Measurements from ENCODE around the gene RNU5B-1.
A peak's percentile ranks its signal among the peaks of the same experiment; 100 is the strongest.

The RNU5B-1 gene

DNA sequence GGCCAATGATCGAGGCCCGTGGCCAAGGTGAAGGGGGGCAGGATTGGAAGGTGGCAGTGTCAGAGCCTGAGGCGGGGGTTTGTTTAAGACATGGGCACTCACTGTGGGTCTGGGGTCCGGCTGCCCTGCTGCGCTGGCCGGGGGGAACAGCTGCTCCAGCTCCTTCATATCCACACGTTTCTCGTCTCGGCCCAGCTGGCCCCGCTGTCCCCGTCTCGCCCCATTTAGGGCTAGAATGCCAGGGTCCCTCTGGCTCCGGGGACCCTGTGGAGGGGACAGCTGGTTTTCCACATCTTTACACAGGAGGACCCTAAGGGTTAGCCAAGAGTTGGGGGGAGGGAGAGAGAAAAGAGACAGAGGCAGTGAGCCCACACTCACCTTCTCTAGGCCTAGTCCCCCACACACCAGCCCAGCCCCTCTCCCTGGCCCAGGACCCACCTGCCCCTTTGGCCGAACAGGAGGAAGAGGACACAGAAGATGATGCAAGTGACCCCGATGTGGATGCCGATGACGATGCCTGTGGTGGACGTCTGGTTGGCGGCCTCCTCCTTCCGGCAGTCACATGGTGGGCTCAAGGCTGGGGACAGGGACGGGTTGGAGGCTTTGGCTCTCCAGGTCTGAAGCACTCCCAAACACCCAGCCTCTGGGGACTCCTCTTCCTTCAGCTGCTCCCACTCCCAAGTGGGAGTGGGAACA, 25.0 kb downstream of the RNU5B-1 start:
- DNase-seq: no peak

DNA sequence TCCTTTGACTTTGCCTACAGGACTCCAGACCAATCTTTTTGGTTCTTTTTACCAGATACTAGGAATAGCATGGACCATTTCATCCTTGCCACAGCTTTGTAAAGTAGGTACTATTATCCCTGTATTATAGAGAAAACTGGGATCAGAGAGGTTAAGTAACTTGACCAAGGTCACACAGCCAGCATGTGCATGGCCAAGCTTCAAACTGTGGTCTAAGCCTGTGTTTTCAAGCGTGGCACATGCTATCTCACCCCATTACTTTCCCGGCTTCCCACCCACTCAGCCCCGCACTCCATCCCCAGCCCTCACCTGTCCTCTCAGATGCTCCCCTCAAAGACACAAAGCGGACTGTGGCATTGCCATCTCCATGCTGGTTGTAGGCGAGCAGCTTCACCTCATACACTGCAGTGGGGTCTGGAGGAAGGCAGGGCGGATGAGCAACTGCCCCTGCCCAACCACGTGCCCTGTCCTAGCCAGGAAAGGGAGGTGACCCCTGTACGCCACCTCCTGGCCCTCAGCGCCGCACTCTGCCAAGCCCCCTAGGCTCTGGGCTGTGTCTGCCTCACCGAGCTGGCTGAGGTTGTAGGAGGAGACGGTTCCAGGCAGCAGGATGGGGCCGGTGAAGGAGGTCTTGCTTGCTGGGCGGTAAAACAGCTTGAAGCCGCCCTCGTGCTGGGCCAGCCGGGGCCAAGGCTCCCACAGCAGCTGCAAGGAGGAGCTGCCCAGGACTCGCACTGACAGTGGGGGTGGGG, 25.7 kb downstream of the RNU5B-1 start:
- no peak for DNase-seq

DNA sequence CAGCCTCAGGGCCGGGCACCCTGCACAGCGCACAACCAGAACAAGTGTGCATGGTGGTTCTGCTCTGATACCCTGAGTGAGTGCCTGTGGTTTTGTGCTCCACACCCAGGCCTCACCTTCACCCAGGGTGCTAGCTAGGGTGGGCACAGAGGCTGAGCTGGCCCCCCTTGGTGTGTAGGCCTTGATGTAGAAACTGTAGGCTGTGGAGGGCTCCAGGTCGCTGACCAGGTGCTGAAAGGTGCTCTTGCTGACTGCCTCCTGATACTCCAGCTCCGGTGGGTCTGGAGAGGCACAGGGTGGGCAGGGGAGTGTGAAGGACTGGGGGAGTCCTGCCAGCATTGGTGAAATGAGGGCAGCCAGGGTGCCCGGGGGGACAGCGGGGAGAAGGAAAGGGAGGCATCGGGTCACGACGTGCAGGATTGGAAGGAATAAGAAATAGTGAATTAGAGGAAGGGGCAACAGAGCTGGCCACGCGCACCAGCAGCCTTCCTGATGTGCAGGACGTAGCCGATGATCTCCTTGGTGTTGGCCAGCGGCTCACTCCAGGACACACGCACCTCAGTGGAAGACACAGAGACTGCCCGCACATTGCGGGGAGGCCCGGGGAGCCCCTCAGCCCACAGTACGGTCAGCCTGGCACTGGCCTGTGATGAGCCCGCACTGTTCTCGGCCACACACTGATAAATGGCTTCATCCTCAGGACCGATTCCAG, 26.6 kb downstream of the RNU5B-1 start:
- no peak for DNase-seq

DNA sequence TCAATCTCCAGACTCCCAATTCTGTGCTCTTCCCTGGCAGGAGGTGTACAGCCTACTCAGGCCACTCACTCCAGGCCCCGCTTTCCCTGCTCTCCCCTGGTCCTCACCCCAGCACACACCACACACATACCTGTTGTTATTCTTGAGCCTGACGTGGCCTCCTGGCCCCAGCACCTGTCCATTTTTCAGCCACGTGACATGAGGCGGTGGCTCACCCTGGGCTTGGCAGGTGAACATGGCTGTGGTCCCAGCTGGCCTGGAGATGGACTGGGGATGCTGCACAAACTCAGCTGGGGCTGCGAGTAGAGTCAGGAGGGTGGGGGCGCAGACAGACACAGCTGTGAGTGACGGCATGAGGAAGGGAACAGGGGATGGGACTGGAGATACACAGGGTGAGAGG, 27.3 kb downstream of the RNU5B-1 start:
- no peak for DNase-seq

DNA sequence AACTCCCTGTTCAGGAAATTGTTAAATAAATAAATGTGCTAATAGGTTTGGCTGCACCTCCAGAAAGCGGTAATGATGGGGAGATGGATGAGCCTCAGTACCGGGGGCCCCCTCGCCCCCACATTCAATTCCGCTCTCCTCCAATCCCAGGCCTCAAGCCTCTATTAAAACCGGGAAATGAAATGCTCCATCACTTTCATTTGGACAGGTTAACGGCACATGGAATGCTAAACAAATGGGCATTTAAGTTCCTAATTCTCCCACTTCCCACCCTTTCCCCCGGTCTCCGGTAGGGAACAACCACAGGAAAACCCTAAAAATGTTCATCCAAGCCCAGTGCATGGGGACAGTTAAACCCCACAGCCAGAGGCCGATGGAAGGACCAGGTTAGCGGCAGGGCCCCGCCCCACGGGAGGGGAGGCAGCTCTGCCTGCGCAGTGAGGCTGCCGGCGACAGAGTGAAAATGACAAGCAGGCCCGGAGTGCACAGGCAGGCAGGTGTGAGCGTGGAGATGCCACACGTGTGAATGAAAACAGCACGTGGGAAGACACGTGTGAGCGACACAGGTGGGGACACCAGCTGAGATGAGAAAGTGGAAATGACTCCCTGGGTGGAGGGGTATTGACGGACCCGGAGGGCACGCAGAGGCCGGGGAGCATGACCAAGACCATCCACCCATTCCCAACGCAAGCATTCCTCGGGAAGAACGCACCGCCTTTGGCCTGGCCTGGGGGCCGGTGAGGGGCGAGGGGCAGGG, 28.1 kb downstream of the RNU5B-1 start:
- no peak for DNase-seq

DNA sequence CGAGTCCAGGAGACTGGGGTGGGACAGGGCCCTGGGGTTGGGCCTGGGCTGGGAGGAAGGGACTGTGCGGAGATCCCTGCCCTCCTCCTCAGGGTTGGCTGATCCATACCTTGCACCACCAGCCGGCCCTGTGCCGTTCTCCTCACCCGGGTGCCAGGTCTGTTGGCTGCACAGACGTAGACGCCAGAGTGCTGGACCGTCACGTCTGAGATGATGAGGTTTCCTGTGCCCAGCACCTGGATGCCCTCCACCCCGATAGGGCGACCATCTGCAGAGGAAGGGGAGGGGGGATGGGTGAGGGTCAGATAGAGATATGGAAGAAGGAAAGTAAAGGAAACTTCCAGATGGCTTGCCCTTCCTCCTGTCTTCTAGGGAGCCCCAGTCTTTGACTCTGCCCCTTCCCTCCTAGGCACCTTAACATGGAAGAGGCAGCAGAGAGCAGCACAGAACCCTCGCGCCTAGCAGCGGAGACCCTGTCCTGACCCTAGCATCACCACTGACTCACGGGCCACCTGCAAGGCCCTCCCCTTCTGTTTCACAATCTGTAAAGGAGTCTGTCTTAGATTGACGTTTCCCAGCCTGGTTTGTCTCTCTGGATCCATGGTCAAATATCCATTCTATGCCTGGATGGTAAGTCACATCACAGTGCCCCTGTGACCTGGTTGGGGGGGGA, 28.8 kb downstream of the RNU5B-1 start:
- DNase-seq: no peak

DNA sequence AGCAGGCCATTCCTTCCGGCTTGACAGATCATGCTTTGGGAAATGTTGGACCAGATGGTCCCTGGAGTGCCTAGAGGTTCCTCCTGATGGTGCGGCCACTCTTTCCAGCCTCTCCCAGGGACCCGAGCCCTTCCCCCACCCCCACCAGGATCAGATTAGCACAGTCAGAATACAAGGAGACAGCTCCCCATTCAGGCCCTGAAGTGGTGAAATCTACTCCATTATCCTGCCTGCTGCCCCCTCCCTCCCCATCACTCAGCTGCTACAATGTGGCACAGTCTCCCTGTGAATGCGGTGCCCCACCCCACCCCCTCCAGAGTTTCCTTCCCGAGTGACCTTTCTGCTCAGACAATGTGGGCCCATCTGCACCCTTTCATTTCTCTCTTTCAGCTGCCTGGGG, 29.4 kb downstream of the RNU5B-1 start:
- DNase-seq: no peak

DNA sequence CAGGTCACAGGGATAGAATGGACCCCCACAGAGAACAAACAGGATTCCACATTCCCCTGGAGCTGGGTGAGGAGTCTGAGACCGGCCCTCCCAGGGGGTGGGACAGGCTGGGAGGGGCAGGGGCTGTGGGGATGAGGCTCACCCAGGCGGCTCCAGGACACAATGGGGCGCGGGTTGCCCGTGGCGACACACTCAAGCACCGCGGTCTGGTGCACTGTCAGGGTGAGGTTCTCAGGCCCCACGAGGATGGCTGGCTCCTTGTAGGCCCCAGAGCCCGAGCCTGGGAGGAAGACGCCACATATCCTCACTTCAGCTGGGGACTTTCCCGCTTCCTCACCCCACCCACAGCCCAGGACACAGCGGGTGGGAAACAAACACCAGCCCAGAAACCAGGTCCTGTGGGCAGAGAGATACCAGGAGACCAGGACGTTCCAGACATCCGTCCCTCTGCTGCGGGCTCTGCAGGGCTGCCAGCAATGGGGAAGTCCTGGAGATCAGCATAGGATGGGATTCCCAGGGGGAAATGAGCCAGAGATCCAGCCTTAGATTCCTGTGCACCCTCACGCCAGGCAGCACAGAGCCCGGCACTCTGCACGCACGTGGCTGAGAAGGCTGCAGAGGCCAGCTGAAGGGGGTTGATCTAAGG, 30.2 kb downstream of the RNU5B-1 start:
- no peak for DNase-seq

DNA sequence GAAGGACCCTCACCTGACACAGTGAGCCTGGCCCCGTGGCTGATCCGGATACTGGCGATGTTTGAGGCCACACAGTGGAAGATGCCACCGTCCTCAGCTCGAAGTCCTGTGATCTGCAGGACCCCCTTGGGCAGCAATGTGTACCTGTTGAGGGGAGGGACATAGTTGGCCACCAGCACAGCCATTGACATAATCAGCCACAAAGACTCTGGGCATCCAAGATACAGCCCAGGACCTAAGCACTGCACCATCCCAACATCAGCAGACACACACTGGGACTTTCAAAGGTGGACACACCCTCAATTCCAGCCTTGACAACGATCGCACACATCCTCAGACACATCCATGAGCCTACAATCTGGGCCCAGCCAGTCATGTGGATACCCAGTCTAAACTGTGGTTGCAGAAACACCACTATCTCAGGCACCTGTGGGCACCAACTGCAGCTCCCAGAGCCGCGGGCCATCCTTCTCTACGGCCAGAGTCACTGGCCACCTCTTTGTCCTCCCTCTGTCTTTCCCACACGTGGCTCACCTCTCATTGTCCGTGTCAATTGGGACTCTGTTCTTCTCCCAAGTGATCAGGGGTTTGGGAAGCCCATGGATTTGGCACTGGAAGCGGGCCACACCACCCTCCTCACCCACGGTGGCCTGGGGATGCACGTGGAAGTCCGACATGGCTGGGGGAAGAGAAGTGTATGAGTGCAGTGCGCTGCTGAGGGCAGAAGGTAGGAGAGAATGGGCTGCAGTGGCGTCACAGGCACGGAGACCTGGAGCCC, 31.0 kb downstream of the RNU5B-1 start:
- DNase-seq: no peak

DNA sequence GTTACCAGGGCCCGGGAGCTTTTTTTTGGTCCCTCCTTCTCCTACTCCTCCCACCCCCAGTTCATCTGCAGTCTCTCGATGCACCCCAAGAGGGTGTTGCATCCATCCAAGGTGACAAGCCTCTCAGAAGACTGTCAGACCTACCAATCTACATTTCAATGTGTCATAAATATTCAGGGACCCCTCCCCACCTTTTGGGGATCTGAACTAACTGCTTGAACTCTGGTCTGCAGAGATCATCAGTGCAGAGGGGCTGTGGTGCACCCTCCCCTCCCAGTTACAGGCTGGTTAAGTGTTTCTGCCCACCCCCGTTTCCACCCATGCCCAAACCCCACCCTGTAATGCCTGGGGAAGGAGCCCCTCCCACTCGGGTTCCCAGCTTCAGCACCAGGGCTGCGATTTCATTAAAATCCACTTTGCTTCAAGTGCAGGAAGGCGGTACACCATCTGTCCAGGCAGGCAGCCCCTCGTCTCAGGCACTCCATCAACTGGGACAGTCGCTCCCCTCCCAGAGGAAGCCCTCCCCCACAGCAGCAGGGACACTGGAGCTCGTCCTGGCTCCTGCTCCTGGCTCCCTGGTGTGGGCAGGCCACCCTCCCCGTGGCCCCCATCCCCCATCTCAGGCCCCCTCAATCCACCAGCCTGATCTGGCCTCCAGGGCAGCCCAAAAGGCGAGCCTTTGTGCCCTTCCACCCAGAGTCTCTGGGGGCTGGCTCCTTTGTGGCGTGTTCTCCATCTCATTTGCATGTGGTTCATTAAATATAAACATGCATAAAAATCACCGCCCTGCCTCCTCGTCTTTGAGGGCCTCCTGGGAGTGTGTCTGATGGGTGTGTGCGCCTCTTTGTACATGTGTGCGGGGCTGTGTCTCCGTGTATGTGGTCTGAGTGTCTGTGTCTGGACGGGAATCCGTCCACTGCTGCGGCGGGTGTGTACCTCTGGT, 32.3 kb downstream of the RNU5B-1 start:
- DNase-seq: no peak

DNA sequence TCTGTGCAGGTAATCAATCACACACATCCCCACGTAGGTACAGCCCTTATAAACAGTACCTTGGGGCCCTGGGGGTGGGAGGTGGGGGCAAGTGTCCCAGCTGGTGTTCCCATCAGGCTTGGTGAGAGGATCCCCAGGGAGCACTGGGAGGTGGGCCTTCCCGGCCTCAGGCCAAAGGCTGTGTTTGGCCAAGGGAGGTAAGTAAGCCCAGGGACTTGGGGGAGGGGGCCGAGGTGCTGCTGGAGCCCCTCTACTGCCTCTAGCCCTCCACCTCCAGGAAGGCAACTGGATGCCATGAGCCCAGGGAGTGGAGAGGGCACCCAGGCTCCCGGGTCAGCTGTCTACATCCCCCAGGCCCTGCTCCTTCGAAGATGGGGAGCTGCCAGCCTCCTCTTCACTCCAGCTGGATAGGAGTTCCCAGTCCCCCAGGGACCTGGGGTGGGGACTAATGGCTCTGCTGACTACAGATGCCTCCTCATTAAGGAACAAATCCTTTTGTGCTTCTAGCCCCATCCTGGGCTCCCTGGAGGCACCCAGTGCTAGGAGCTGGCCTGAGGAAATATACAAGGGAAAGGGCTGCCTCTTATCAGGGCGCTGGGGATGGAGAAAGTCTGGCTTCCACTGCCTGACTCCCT, 33.1 kb downstream of the RNU5B-1 start:
- no peak for DNase-seq

DNA sequence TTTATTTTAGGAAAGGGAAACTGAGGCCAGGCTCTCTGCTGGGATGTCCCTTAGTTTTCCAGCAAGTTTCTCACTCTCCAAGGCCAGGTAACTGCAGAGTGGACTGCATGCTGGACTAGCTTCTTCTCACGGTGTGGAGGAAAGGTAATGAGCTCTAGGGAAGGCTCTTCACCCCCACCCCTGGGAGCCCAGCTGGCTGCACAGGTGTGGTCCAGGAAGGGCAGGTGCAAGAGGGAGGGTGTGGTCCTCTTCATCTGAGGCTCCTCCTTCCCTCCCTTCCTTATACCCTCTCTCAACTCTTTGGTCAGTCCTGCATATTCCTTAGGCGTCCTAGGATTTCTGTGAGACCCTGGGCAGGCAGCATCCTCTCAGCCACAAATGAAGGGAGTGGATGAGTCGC, 33.9 kb downstream of the RNU5B-1 start:
- DNase-seq: peak; percentile 36

DNA sequence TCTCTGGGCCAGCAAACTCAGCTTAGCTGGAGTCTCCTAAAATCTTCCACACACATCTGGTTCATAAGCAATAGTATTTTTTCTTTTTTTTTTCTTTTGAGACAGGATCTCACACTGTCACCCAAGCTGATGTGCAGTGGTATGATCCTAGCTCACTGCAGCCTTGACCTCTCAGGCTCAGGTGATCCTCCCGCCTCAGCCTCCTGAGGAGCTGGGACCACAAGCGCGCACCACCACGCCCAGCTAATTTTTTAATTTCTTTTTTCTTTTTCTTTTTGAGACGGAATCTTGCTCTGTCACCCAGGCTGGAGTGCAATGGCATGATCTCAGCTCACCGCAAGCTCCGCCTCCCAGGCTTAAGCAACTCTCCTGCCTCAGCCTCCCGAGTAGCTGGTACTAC, 34.3 kb downstream of the RNU5B-1 start:
- DNase-seq: no peak

DNA sequence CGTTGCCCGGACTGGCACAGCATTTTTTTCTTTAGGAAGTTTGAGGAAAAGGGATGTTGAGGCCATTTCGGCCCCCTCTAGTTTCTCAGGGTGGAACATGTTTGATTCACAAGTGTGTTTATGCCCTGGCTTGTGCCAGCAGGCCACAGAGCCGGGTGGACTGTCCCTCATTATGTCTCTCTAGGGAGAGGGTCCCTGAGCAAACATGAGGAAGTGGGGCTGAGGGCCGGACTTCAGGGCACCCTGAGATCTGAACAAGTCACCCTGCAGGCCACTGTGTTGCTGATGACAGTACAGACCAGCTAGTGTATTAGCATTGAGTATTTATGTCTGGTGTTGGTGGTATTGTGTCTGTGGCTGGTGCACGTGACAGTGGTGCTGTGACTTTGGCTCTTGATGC, 34.9 kb downstream of the RNU5B-1 start:
- no peak for DNase-seq

DNA sequence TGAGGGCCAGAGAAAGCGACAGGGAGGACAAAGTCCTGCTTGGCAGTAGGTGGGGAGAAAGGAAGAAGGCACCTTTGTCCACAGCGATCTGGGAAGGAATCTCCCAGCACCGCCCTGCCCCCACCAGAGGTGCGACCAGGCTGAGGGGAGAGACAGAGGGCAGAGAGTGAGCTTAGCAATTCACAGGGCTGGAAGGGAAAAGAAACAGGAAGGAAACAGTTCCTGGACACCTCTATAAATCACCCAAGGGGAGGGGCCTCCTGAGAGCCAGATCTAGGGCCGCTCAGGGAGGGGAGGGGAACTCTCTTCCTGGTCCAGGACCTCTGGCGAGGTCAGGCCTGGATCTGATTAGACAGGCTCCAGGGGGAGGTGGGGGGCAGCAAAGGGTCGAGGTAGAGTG, 35.4 kb downstream of the RNU5B-1 start:
- DNase-seq: no peak

DNA sequence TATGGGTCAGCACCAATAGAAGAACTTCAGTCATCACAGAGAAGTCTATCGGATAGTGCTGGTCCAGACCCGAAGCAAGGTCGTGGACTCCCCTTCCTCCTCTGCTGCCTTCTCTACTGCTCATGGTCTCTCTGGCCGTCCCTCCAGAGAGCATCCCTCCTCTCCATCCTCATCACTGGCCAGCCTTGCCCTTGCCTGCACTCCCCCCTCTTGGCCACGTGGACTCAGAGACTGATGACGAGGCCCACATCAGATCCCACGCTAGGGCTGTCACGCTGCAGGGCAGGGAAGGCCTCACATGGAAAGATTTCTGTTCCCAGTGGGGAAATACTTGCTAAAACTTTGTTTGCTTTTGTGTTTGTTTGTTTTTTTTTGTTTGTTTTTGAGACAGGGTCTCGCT, 38.0 kb downstream of the RNU5B-1 start:
- DNase-seq: no peak

DNA sequence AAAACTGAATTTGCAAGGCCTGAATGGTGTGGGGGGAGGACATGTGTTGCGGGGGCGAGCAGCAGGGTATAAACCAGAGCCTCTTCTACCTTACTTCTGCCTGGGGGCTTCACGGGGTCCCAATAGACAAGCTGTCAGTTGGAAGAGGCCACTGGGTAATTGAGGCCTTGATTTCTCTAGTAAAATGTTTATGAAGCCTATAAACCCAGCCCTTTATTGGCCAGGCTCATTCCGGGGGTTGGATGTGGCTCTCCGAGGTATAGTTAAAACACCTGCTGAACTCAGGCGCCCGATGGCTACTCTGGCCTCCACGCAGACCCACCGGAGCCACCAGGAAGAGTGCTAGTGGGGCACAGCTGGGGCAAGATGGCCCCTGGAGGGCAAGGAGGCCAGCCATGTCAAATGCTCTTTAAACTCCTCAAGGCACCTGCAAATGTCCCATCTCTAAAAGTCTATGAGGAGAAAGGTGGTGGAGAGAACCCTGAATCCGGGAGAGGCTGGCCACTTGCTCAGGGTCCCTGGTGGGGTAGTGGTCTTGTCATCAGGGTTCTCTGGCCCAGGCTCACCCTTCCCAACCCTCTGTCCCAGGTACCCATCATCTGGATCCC, 39.0 kb downstream of the RNU5B-1 start:
- DNase-seq: no peak

DNA sequence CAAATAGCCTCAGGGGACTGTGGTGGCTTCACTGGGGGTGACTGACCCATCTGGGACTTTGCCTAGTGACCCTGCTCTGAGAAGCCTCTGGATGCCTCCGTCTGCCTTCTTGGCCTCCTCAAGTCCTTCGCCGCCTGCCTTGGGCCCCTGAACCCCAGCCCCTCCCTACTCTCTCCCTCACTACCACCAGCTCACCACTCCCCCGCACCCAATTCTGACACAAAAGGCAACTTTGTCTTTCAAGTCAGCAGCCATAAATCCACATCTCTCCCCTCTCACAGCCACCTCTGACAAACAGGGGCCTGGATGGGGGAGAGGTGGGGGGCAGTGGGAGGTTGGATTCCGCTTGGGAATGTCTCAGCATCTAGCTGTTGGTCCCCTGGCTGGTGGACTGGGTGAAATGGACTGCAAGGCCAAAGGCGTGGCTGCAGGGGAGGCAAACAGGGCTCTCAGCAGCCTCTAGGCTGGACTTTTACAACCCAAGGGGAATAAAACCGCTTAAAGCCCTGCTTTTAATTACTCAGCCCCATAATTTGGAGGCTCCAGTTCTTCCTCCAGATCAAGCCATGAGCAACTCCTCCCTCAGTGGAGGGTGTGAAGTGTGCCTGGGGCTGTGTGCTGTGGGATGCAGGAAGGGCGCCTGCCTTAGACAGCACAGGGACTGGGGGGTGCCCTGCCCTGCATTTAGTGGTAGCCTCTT, 39.9 kb downstream of the RNU5B-1 start:
- no peak for DNase-seq

DNA sequence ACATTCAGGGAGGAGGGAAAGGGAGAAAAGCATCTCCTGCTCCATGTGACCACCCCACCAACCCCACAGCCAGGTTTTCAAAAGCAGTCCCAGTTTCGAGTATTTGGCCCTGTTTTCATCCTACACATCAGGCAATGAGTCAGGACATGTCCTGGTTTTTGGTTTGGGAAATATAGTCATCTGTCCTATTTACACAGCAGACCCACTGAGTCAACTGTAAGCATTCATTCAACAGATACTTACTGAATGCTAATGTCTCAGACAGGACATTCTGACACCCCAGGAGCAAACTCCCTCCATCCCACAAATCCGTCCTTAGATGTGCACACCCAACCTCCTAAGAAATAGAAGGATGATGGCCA, 40.4 kb downstream of the RNU5B-1 start:
- DNase-seq: no peak
